ENCODE results near the gene FAM72A.
"Not testable (repeated sequence)": the region's sequence is repeated elsewhere in the genome, so short reads cannot be mapped to it uniquely, and the experiment has no call there.

The FAM72A gene

GRCh38 chr1:206215600-206216392 is 13.2 kb upstream of the FAM72A start:
- DNase-seq = not testable (repeated sequence)

DNA sequence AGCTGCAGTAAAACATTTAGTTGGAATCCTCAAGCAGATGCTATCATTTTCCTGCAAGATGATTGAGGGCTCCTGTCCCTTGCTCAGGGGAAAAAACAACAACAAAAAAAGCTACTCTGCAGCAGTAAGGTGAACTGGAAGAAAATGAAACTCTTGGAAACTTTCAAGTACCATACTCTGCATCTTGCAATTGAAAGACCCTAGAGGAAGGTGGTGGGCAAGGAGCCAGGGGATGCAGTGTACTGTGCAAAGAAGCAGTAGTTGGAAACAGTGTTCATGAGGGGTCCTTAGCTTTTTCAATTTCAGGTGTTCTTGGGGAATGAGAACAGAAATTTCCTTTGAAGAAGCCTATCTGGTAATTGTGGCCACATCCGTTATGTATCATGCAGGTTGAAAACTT is 8.2 kb upstream of the FAM72A start:
- DNase-seq = not testable (repeated sequence)

DNA sequence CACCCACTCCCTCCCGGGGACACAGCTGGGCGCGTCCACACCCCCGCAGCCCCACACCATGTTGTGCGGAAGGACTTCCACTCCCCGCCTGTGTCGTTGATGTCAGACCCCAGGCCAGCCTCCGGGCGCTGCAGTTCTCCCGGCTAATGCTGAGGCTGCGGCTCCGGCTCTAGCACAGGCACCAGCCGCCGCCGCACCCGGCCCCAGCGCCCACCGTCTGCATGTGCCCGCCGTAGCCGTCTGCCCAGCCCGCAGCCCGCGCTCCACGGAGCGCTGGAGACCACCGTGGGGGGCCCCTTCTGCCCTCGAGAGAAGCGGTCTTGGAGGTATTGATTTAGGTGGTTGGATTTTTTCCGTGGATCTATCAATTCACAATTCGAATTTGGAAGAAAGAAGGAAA is 2.9 kb upstream of the FAM72A start:
- DNase-seq = not testable (repeated sequence)

DNA sequence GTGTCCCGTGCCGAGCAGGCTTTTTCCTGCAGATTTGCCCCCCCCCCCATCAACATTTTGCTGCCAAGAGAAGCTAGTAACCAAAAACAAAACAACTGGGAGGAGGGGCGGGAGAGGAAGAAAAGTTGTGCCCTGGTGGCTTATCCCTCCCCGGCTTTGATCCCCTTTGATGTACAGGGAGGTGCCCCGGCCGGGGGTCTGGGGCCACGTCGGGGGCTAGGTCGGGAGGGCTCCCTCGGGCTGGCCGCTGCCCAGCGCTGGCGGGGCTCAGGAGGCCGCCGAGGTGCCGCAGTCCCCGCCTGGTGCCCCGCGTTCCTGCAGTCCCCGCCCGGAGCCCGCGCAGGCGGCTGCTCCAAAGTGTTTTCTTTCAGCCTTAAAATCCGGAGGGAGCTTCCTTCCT is 2.2 kb upstream of the FAM72A start:
- DNase-seq = not testable (repeated sequence)

DNA sequence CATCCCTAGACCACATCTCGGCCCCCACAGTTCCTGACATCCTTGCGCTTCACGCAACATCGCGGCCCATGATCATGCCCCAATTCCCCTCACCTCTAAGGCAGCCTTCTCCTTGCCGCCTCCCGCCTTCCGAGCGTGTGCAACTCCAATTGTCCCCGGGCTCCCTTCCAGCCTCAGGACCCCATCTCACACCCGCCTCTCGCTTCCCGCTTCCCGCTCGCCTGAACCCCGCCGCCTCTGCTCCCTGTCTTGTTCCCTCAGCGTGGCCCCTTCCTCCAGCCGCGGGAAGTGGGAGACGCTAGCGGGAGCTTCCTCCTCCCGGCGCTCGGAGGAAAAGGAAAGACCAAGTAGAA is 1.5 kb upstream of the FAM72A start:
- DNase-seq = peak; percentile 3

DNA sequence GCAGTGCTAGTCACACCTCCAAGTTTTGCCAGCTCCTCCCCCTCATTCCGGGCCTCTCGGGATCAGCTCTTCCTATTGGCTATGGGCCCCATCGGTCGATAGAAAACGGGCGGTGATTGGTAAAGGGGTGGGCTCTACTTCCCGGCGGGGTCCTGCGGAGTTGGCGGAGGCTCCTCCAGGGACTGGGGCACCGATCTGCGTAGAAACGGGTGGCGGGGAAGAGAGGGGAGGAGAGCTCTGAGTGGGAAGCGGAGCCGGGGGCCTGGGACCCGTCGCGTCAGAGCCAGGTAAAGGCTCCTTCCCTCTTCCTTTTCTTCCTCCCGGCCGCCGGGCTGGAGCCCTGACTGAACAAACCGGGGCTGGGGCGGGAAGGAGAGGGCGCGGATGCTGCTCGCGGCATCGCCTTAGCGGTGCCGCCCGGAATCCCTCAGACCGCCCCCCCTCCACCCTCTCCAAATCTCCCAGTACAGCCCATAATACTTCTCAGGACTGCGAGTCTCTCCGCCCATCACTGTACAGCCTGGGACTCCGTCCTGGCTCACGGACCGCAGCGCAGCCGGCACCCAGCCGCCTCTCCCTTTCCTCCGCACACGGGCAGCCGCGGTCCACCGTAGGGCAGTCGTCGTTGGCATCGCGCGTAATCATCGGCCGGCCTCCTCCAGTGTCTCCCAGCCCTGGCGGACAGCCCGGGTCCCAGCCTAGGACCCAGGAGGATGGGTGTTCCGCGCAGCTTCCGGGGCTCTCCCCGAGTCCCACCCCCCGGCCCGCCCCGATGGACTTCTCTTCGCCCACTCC is 922 bp upstream of the FAM72A start, which contains the start of gene SRGAP2:
SRGAP2 (plus strand) TSS at position 178 of the 795 bp plus-strand sequence. CDS start 2,430 bp downstream, outside the sequence.
- peak; percentile 45 for DNase-seq

GRCh38 chr1:206196748-206197424 is 5.8 kb downstream of the FAM72A start:
- not testable (repeated sequence) for DNase-seq

DNA sequence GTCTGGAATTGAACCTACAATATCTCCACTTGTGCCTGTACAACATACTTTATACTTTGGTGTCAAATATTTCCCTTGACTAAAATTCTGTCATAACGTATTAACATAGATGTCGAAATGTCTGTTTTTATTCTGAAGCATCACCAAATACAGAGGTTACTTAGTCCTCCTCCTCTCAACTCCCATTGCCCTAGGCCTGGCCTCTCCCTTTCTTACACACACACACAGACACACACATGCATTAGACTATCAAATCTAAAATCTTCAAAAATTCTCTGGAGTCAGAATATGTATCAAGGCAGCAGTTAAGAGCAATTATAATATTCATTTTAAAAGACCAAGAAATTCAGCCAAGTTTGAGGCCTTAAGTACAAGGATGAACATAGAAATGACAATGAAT is 7.5 kb downstream of the FAM72A start:
- not testable (repeated sequence) for DNase-seq

DNA sequence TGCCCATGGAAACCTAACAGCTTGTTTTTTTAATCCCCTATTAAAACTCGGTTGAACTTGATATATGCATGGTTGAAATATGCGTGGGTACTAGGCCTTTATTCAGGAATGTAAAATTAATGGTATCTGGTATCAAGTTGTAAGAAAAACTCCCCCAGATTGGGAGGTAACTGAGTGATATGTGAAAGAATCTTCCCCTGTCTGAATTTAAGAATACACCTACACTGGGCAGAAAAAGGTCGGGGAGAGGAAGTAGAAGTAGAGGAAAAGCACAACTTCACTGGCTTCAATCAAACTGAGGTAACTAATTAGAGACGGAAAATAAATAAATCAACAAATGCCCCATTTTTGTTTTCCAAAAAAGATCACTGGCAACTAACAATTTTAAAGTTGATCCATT is 15.8 kb downstream of the FAM72A start:
- not testable (repeated sequence) for DNase-seq

DNA sequence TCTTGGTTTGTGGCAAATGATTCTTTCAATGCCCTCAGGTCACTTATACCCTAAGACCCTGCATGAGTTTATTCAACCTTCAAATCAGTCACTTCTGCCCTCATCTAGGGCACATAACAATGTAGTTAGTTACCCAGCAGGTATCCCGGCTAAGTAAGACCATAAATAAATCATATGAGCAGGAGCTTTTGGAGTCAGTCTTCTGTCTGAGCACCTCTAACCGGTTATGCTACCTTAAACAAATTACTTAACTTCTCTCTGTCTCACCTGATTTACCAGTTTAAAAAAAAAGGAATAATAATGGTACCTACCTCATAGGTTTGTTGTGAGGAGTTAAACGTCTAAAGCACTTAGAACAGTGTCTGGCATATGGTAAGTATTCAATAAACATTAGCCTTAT is 16.9 kb downstream of the FAM72A start:
- DNase-seq = not testable (repeated sequence)

GRCh38 chr1:206183788-206184187 is 18.9 kb downstream of the FAM72A start:
- not testable (repeated sequence) for DNase-seq

- DNase-seq = not testable (repeated sequence)
Observed at GRCh38 chr1:206182368-206183317, 20.0 kb downstream of the FAM72A start.

- not testable (repeated sequence) for DNase-seq
Observed at GRCh38 chr1:206179666-206180065, 23.0 kb downstream of the FAM72A start.

DNA sequence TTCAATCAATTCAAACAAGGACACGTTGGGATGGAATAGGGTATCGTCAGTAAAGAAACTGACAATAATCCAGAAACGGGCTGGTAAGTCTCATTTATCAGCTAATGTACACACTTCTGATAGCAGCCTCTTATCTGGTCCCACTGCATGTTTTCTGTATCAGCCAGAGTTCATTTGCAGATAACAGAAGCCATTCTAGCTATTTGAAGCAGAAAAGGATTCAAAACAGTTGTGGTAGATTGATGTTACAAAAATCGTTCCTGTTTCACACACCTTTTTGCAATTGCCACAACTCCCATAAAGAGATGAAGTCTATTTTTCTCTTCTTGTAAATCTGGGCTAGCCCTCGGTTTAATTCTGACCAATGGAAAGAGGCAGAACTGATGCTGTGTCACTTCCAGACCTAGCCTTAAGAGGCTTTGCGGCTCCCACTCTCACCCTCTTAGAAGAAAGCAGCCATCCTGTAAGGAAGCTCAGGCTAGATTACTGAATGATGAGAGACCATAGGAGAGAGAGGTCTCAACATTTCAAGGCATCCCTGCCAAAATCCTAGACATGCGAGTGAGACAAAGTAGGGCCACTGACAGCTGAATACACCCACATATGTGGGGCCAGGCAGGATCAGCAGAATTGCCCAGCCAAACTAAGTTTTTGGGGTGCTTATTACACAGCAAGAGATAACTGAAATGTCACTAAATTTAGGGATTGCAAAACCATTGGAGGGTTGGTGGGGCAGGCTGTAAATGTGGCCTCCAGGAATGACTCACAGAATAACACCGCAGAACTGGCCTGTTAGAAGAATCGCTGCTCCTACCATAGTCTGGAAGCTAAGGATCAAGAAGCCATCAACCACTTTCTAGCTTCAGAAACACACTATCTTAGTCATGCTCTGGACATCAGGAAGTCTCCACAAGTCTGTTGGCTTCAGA is 24.3 kb downstream of the FAM72A start:
- not testable (repeated sequence) for DNase-seq

GRCh38 chr1:206176114-206176502 is 26.5 kb downstream of the FAM72A start:
- DNase-seq = peak; percentile 23

DNA sequence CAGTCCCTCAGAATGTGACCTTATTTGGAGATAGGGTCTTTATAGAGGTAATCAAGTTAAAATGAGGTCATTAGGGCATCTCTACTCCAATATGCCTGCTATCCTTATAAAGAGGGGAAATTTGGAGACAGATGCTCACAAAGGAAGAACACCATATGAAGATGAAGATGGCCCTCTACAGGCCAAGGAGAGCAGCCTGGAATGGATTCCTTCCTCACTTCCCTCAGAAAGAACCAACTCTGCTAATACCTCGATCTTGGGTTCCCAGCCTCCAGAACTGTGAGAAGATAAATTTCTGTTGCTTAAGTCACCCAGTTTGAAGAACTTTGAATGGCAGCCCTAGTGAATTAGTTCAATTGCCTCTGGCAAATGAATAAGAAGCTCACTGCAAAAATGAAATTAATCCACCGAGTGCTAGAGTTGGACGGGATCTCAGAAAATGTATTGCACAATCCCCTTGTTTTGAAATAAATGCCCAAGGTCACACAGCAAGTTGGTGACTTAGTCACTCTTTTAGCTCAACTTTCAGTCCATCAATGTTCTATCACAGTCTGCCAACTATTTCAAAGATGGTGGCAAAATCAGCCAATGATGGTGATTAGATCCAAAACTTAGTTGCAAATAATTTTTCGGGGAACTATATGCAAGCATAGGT is 27.1 kb downstream of the FAM72A start:
- not testable (repeated sequence) for DNase-seq

- DNase-seq = not testable (repeated sequence)
Observed at GRCh38 chr1:206174182-206174868, 28.3 kb downstream of the FAM72A start.

DNA sequence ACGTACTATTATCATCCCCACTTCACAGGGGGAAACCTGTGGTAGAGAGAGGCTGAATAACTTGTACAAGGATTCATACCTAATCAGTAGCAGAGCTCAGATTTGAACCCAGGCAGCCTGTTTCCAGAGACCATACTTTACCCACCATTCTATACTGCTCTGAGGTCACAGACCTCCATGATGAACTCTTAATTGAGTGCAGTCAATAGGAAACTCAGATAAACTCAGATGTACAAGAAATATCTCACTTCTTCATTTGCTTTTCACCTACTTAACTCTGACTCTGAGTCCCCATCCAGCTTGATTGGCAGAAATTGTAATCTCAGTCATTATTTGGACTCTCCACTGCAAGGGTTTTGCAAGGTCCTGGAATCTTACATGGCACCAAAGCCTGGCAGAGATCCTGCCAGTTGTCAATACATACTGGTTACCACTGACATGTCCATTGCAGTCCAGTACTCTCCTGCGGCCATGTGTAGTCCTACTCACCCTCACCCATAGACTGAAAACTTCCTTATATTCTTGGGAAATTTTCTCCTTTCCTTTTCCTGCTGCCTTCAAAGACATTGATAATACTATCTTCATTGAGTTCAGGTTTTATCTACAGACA is 29.4 kb downstream of the FAM72A start:
- not testable (repeated sequence) for DNase-seq

DNA sequence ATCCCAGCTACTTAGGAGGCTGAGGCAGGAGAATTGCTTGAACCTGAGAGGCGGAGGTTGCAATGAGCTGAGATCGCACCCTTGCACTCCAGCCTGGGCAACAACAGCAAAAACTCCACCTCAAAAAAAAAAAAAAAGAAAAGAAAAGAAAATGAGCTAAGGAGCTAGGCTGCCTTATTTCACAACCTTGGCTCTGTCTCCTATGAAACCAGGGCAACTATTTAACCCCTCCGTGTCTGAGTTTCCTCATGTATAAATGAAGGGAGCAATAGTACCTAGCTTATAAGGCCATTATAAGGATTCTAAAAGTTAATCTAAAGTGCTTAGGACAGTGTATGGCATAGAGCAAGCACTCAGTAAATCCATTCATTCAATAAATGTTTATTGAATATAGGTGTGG is 32.8 kb downstream of the FAM72A start:
- DNase-seq = not testable (repeated sequence)

Measured in stimulated activated CD4-positive, alpha-beta T cell treated with anti-CD3 and anti-CD28 coated beads, Interleukin-4, amount 100 ng/mL, for 24 hours (primary cell).